ENCODE measurements around the gene WWTR1.

WWTR1 gene

DNA sequence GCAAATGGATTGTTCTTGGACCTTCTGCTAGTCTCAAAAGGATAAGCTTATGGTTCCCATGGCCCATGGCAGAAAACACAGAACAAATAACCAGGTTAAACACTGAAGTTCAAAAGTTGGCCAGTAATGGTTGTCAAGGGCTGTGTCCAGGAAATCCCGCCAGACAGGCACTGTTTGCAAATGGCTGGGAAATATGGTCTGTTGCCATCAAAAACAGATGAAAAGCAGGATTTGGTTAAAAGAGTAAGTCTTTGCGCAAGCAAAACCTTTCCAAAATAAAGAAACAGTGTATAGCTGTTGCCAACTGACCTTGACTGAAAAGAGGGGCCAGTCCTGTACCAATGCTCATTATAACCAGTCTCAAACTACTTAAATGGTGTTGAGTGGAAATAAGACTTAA lies 58.6 kb downstream of the WWTR1 start:
- DNase-seq (ENCODE audit: low read depth in 1 of 2, low spot score in 1 of 2) = no peak
- TF ChIP-seq, protein P1, sequence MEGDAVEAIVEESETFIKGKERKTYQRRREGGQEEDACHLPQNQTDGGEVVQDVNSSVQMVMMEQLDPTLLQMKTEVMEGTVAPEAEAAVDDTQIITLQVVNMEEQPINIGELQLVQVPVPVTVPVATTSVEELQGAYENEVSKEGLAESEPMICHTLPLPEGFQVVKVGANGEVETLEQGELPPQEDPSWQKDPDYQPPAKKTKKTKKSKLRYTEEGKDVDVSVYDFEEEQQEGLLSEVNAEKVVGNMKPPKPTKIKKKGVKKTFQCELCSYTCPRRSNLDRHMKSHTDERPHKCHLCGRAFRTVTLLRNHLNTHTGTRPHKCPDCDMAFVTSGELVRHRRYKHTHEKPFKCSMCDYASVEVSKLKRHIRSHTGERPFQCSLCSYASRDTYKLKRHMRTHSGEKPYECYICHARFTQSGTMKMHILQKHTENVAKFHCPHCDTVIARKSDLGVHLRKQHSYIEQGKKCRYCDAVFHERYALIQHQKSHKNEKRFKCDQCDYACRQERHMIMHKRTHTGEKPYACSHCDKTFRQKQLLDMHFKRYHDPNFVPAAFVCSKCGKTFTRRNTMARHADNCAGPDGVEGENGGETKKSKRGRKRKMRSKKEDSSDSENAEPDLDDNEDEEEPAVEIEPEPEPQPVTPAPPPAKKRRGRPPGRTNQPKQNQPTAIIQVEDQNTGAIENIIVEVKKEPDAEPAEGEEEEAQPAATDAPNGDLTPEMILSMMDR (IDR thresholded peaks at IDR 0.05; ENCODE audit: insufficient read depth, low read length) = no peak
- TF ChIP-seq, protein P2, sequence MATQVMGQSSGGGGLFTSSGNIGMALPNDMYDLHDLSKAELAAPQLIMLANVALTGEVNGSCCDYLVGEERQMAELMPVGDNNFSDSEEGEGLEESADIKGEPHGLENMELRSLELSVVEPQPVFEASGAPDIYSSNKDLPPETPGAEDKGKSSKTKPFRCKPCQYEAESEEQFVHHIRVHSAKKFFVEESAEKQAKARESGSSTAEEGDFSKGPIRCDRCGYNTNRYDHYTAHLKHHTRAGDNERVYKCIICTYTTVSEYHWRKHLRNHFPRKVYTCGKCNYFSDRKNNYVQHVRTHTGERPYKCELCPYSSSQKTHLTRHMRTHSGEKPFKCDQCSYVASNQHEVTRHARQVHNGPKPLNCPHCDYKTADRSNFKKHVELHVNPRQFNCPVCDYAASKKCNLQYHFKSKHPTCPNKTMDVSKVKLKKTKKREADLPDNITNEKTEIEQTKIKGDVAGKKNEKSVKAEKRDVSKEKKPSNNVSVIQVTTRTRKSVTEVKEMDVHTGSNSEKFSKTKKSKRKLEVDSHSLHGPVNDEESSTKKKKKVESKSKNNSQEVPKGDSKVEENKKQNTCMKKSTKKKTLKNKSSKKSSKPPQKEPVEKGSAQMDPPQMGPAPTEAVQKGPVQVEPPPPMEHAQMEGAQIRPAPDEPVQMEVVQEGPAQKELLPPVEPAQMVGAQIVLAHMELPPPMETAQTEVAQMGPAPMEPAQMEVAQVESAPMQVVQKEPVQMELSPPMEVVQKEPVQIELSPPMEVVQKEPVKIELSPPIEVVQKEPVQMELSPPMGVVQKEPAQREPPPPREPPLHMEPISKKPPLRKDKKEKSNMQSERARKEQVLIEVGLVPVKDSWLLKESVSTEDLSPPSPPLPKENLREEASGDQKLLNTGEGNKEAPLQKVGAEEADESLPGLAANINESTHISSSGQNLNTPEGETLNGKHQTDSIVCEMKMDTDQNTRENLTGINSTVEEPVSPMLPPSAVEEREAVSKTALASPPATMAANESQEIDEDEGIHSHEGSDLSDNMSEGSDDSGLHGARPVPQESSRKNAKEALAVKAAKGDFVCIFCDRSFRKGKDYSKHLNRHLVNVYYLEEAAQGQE (IDR thresholded peaks at IDR 0.05; ENCODE audit: insufficient replicate concordance, low read depth) = no peak
- TF ChIP-seq GABPA (IDR thresholded peaks at IDR 0.05; ENCODE audit: low read depth) (no peak), SPI1 (IDR thresholded peaks at IDR 0.05; ENCODE audit: borderline replicate concordance, low read depth) (no peak), POLR2AphosphoS5 (IDR thresholded peaks at IDR 0.05; ENCODE audit: low read depth) (no peak)
- no peak overlapping the region for H3K4me3 ChIP-seq (replicated peaks; ENCODE audit: insufficient read depth, low read length)

DNA sequence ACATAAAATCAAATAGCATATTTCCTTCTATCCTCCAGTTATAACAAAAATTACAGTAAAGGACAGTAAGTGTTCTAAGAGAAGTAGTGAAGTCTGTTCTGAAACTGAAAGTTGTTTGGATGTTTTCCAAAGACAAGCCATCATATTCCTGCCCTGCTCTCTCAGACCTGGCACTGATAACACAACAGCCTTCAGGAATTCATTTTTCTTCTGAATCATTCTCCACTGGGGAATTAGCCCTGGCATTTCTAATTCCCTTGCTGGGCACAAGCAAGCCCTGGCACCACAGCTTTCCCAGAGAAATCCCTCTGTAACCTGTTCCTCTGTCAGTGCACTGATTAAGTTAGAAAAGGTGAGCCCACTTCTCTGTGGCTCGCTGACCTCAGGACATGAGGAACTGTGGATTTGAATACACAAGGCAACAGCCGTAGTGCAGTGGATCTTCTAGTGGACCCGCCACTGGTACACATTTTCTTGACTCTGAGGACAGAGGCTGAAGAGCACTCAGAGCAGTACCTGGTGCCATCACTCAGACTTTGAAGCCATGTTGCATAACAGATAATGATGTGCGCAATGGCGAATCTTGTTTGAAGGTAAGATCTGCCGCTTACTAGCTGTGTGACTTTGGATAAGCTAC lies 61.6 kb downstream of the WWTR1 start:
- Histone ChIP-seq H3K27ac (replicated peaks) (no peak overlapping the region), H3K4me3 (replicated peaks; ENCODE audit: insufficient read depth, low read length) (no peak overlapping the region), H3K27me3 (ENCODE audit: insufficient read depth, poor library complexity, severe bottlenecking) (peaks cover 7% of the 10 kb centered on the region)
- TF ChIP-seq POLR2AphosphoS5 (IDR thresholded peaks at IDR 0.05; ENCODE audit: low read depth) (no peak), GABPA (IDR thresholded peaks at IDR 0.05; ENCODE audit: low read depth) (no peak), SPI1 (IDR thresholded peaks at IDR 0.05; ENCODE audit: borderline replicate concordance, low read depth) (no peak)
- TF ChIP-seq, protein P2 (IDR thresholded peaks at IDR 0.05; ENCODE audit: insufficient replicate concordance, low read depth) = no peak
- TF ChIP-seq, protein P1 (IDR thresholded peaks at IDR 0.05; ENCODE audit: insufficient read depth, low read length) = no peak
- DNase-seq (ENCODE audit: low read depth in 1 of 2, low spot score in 1 of 2) = no peak

More for the DNA sequence above, 58.6 kb downstream of the WWTR1 start:
- Histone ChIP-seq H3K27ac (replicated peaks) (no peak overlapping the region), H3K27me3 (ENCODE audit: insufficient read depth, poor library complexity, severe bottlenecking) (peaks cover 3% of the 10 kb centered on the region)

DNA sequence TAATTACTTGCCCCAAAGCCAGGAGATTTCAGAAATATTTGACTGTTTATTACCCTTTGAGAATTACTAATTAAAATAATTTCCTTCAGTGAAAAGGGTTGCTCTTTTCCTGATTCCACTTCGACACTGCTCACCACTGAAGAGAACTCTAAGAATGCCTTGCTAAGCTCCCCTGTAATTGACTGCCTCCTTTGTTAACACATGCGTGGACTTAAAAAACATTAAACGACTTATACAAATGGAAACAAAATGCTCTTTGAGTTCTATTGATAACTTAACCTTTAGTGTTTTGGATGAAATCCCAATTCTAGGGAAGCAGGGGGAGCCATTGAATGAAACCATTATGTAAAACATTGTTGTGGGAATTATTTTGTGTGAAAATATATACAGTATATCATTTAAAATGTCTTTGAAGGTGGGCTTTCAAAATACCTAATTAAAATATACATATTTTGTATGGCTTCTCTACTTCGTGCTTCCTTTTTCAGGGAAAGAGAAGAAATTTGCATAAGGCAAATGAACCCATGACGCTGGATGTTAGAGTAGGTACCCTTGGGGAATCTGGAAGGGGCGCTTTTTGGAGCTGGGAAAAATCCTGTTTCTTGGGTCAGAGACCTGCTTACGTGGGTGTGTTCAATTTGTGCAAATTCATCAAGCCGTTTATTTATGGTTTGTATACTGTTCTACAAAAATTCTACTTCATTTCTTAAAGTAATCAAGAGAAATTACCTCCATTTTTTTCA lies 64.2 kb downstream of the WWTR1 start:
- peaks cover 9% of the 10 kb centered on the region for H3K27me3 ChIP-seq (ENCODE audit: insufficient read depth, poor library complexity, severe bottlenecking)
- no peak overlapping the region for H3K27ac ChIP-seq (replicated peaks)
- TF ChIP-seq SPI1 (IDR thresholded peaks at IDR 0.05; ENCODE audit: borderline replicate concordance, low read depth) (no peak), POLR2AphosphoS5 (IDR thresholded peaks at IDR 0.05; ENCODE audit: low read depth) (no peak), GABPA (IDR thresholded peaks at IDR 0.05; ENCODE audit: low read depth) (no peak)
- TF ChIP-seq, protein P1 (IDR thresholded peaks at IDR 0.05; ENCODE audit: insufficient read depth, low read length) = no peak
- TF ChIP-seq, protein P2 (IDR thresholded peaks at IDR 0.05; ENCODE audit: insufficient replicate concordance, low read depth) = no peak
- H3K4me3 ChIP-seq (replicated peaks; ENCODE audit: insufficient read depth, low read length) = no peak overlapping the region
- no peak for DNase-seq (ENCODE audit: low read depth in 1 of 2, low spot score in 1 of 2)

Measured in HL-60 (cell line).